H1 (cell line): ENCODE data around the gene EEIG2. TPM values are rescaled to one million over a fixed set of nuclear protein-coding genes. Genes with fewer than 3 reads are reported as not detected.

Source experiments
- CTCF ChIA-PET: fragments of 300-600 bp; sonication (Branson Sonifier 250); formaldehyde crosslinking; loops from one replicate; lab custom pipeline; 2021; ENCODE audit not compliant: partially characterized antibody; lab: Charles Lee
- POLR2A ChIA-PET: fragments of 300-600 bp; sonication (Branson Sonifier 250); formaldehyde crosslinking; loops from one replicate; lab custom pipeline; 2021; ENCODE audit warnings: inconsistent platforms; ENCODE audit not compliant: partially characterized antibody; lab: Charles Lee
- DNase-seq, 2 experiments: peaks; one replicate each; pipeline versions ENCODE4 v3.0.0 to v3.0.0-alpha.2; 2010 to 2022; ENCODE audit warnings: low spot score in 2 of 2, low read depth in 1 of 2, mixed read lengths in 1 of 2
- FAIRE-seq: peaks from 2 replicates; lab custom pipeline; 2011; peaks lifted over from hg19 to GRCh38; lab: Jason Lieb, UNC
- H2AFZ ChIP-seq: 2 replicates; pipeline ENCODE4 v1.8.1; 2012; ENCODE audit warnings: low read length, inconsistent platforms
- H2AK5ac ChIP-seq: 2 replicates; pipeline ENCODE4 v1.6.1; 2013; ENCODE audit warnings: low read depth, low read length
- H2BK120ac ChIP-seq: replicated peaks from 2 replicates; pipeline ENCODE3; 2013; ENCODE audit warnings: low read depth, low read length, inconsistent platforms
- H2BK12ac ChIP-seq: 2 replicates; pipeline ENCODE4 v1.6.1; 2013; ENCODE audit warnings: low read depth, low read length
- H2BK15ac ChIP-seq: 2 replicates; pipeline ENCODE4 v1.6.1; 2013; ENCODE audit warnings: low read length
- H2BK20ac ChIP-seq: 2 replicates; pipeline ENCODE4 v1.6.1; 2013; ENCODE audit warnings: low read length
- H2BK5ac ChIP-seq: 2 replicates; pipeline ENCODE4 v1.6.1; 2013; ENCODE audit warnings: low read depth, low read length
- H3K14ac ChIP-seq: 2 replicates; pipeline ENCODE4 v1.6.1; 2013; ENCODE audit warnings: inconsistent platforms; ENCODE audit not compliant: insufficient read length
- H3K18ac ChIP-seq: 2 replicates; pipeline ENCODE4 v1.6.1; 2013; ENCODE audit warnings: low read length; ENCODE audit errors: extremely low read depth
- H3K23ac ChIP-seq: 2 replicates; pipeline ENCODE4 v1.6.1; 2013; ENCODE audit warnings: inconsistent platforms; ENCODE audit not compliant: insufficient read length
- H3K23me2 ChIP-seq: 2 replicates; pipeline ENCODE4 v1.6.1; 2013; ENCODE audit warnings: low read depth, low read length
- H3K27ac ChIP-seq: 2 replicates; pipeline ENCODE4 v1.6.1; 2011; ENCODE audit warnings: low read depth, low read length, inconsistent platforms
- H3K27me3 ChIP-seq, 4 experiments: replicated peaks in 1 of 4; 1 replicate in 1 of 4; 2 replicates in 3 of 4; pipeline versions ENCODE4 v1.6.1 to v1.8.1; 2011 to 2013; ENCODE audit warnings: low read length in 3 of 4, mild to moderate bottlenecking in 3 of 4, inconsistent platforms in 2 of 4, mixed read lengths in 2 of 4, moderate library complexity in 1 of 4; ENCODE audit not compliant: control insufficient read depth in 3 of 4, insufficient read depth in 3 of 4; ENCODE audit errors: extremely low read depth in 1 of 4
- H3K36me3 ChIP-seq, 4 experiments: 2 replicates each; pipeline versions ENCODE4 v1.6.1 to v1.8.1; 2011 to 2013; ENCODE audit warnings: mild to moderate bottlenecking in 4 of 4, low read length in 3 of 4, moderate library complexity in 2 of 4, control low read depth in 1 of 4, inconsistent platforms in 1 of 4; ENCODE audit not compliant: insufficient read depth in 4 of 4, control insufficient read depth in 2 of 4
- H3K4ac ChIP-seq: replicated peaks from 2 replicates; pipeline ENCODE3; 2013; ENCODE audit warnings: low read length, low read depth, mixed read lengths, inconsistent platforms; ENCODE audit not compliant: insufficient read length
- H3K4me1 ChIP-seq, 4 experiments: replicated peaks in 1 of 4; 1 replicate in 1 of 4; 2 replicates in 3 of 4; pipeline versions ENCODE4 v1.6.1 to v1.8.1; 2011 to 2013; ENCODE audit warnings: low read length in 3 of 4, inconsistent platforms in 2 of 4, mixed read lengths in 1 of 4; ENCODE audit not compliant: insufficient read depth in 4 of 4, control insufficient read depth in 3 of 4
- H3K4me2 ChIP-seq, 2 experiments: 2 replicates each; pipeline versions ENCODE4 v1.6.1 to v1.8.1; 2011 to 2013; ENCODE audit warnings: low read depth in 2 of 2, low read length in 2 of 2, control low read depth in 1 of 2, inconsistent platforms in 1 of 2, mild to moderate bottlenecking in 1 of 2; ENCODE audit not compliant: insufficient read depth in 1 of 2
- H3K4me3 ChIP-seq, 4 experiments: fragments of 200-600, 300-600 bp in 1 of 4; sonication (generic), shearing (Covaris generic), sonication (Bioruptor Twin) in 1 of 4; 2 replicates each; pipeline versions ENCODE4 v1.5.1 to v1.8.1; 2011 to 2016; ENCODE audit warnings: low read length in 4 of 4, low read depth in 3 of 4, control low read depth in 2 of 4, inconsistent platforms in 2 of 4, mild to moderate bottlenecking in 2 of 4, mixed read lengths in 1 of 4, moderate library complexity in 1 of 4; ENCODE audit not compliant: insufficient read depth in 2 of 4; ENCODE audit errors: extremely low read depth in 1 of 4
- H3K56ac ChIP-seq: replicated peaks from 2 replicates; pipeline ENCODE3; 2013; ENCODE audit warnings: low read depth, mild to moderate bottlenecking, mixed read lengths, low read length, inconsistent platforms; ENCODE audit not compliant: insufficient read length
- H3K79me1 ChIP-seq: 2 replicates; pipeline ENCODE4 v1.6.1; 2013; ENCODE audit warnings: low read depth, low read length, control low read depth
- H3K79me2 ChIP-seq, 2 experiments: 2 replicates each; pipeline versions ENCODE4 v1.6.1 to v1.8.1; 2012 to 2013; ENCODE audit warnings: low read length in 2 of 2, mild to moderate bottlenecking in 2 of 2, inconsistent platforms in 1 of 2; ENCODE audit not compliant: insufficient read depth in 2 of 2, control insufficient read depth in 1 of 2
- H3K9ac ChIP-seq, 4 experiments: replicated peaks in 1 of 4; 1 replicate in 1 of 4; 2 replicates in 3 of 4; pipeline versions ENCODE4 v1.6.1 to v1.8.1; 2011 to 2013; ENCODE audit warnings: low read depth in 3 of 4, low read length in 3 of 4, control low read depth in 2 of 4, mild to moderate bottlenecking in 2 of 4, moderate library complexity in 2 of 4, inconsistent platforms in 1 of 4; ENCODE audit errors: extremely low read depth in 1 of 4
- H3K9me3 ChIP-seq, 2 experiments: 2 replicates each; pipeline versions ENCODE4 v1.6.1 to v1.8.1; 2012 to 2013; ENCODE audit warnings: mild to moderate bottlenecking in 2 of 2, moderate library complexity in 2 of 2, control low read depth in 1 of 2, inconsistent platforms in 1 of 2, low read depth in 1 of 2, low read length in 1 of 2, mixed read lengths in 1 of 2; ENCODE audit not compliant: insufficient read depth in 2 of 2
- H4K20me1 ChIP-seq, 2 experiments: replicated peaks in 1 of 2; 2 replicates each; pipeline versions ENCODE3 to v1.8.1; 2011 to 2013; ENCODE audit warnings: inconsistent platforms in 2 of 2, low read length in 2 of 2, mild to moderate bottlenecking in 1 of 2; ENCODE audit not compliant: insufficient read depth in 2 of 2, control insufficient read depth in 1 of 2
- H4K5ac ChIP-seq: 2 replicates; pipeline ENCODE4 v1.6.1; 2013; ENCODE audit warnings: low read length, low read depth, mixed read lengths, inconsistent platforms; ENCODE audit not compliant: insufficient read length
- H4K8ac ChIP-seq: 2 replicates; pipeline ENCODE4 v1.8.0; 2013; ENCODE audit warnings: mild to moderate bottlenecking, moderate library complexity, low read length, inconsistent platforms; ENCODE audit not compliant: insufficient read depth; ENCODE audit errors: extremely low read depth
- H4K91ac ChIP-seq: replicated peaks from 2 replicates; pipeline ENCODE3; 2013; ENCODE audit warnings: low read length, mixed read lengths, inconsistent platforms; ENCODE audit not compliant: insufficient read length
- EGR1 ChIP-seq: IDR thresholded peaks from 2 replicates; pipeline ENCODE4 v1.6.1; 2011; ENCODE audit warnings: low read depth, low read length, borderline replicate concordance
- HDAC2 ChIP-seq, 2 experiments: fragments of 300-600 bp in 1 of 2; sonication (generic) in 1 of 2; IDR thresholded peaks; 2 replicates each; pipeline ENCODE4 v1.6.1; 2011 to 2012; ENCODE audit warnings: low read depth in 2 of 2, low read length in 2 of 2, mild to moderate bottlenecking in 2 of 2, moderate library complexity in 2 of 2, borderline replicate concordance in 1 of 2, inconsistent platforms in 1 of 2
- SUZ12 ChIP-seq: fragments of 200-600 bp; sonication (generic); IDR thresholded peaks from 2 replicates; pipeline ENCODE4 v1.6.1; 2012; ENCODE audit warnings: mild to moderate bottlenecking, inconsistent platforms, low read length, moderate library complexity, mixed read lengths
- TBP ChIP-seq: IDR thresholded peaks from 2 replicates; pipeline ENCODE4 v1.6.1; 2011; ENCODE audit warnings: low read depth, low read length, improper control_type of control experiment
- WGBS, 2 experiments: shearing (Covaris generic) in 1 of 2; methylation state at CpG; one replicate each; pipeline versions ENCODE4 v1.1.6 to v1.1.7; 2013 to 2015; ENCODE audit warnings: low lambda C conversion rate in 2 of 2, mixed read lengths in 2 of 2, inconsistent platforms in 1 of 2, low coverage in 1 of 2, missing lambda C conversion rate in 1 of 2; ENCODE audit not compliant: insufficient replicate concordance in 2 of 2, insufficient coverage in 1 of 2, insufficient read length in 1 of 2; ENCODE audit errors: extremely low coverage in 1 of 2, missing lambda C conversion rate in 1 of 2; 5-methylcytosine and 5-hydroxymethylcytosine counted together
- polyA plus RNA-seq, 7 experiments: library from polyadenylated mRNA; depleted of rRNA in 3 of 7; stranded (reverse) in 5 of 7; unstranded in 2 of 7; fragments of >200 nt in 5 of 7; fragments of 200-250 nt in 2 of 7; gene quantifications; 1 replicate in 5 of 7; 2 replicates in 1 of 7; 4 replicates in 1 of 7; pipeline versions ENCODE4 v1.2.1 to v1.2.3, GENCODE V29; 2011 to 2013; ENCODE audit warnings: missing spikeins in 2 of 7, mixed read lengths in 2 of 7
- total RNA-seq: library from RNA; stranded (reverse); fragmentation: NEBNext Ultra II Directional; extraction: Animal tissue kit (Norgen Biotek cat#: 25700); gene quantifications from 2 replicates; pipeline ENCODE4 v1.2.1, GENCODE V29; 2021

Gene EEIG2
- total and polyA plus RNA-seq, 2 of the 8 experiments (the other 6 are each of a cell fraction or from before 2014, with no cell fraction given), result 6.1 to 20.1 TPM

- no peak for FAIRE-seq
- H2BK12ac ChIP-seq, result no peak overlapping the region
- POLR2A ChIA-PET, result interaction anchor here (0.7 to 1.0 kb wide), 2 partner anchors 10 to 27 kb away, joined by 3 read pairs; partner anchors contain the start of gene EEIG2
- H3K79me2 ChIP-seq, result no peaks in the 10 kb centered on the region
- peaks cover 0 to 10% of the 10 kb centered on the region in 2 experiments; a peak in 2 of 4 replicates for H3K9me3 ChIP-seq
- H3K23me2 ChIP-seq, result no peaks in the 10 kb centered on the region
- H3K4ac ChIP-seq, result no peak overlapping the region
- H3K9ac ChIP-seq, result no peak overlapping the region
- no peaks in the 10 kb centered on the region for H4K20me1 ChIP-seq
- TF ChIP-seq HDAC2 (IDR thresholded peaks at IDR 0.05; ENCODE audit: borderline replicate concordance in 1 of 2, low read depth in 2 of 2, low read length in 2 of 2) (no peak), EGR1 (no peak), TBP (no peak), SUZ12 (no peak)
- TF ChIP-seq, all 59 proteins: peak for 0
- Histone ChIP-seq H2BK5ac (no peak overlapping the region), H4K91ac (no peak overlapping the region), H2BK20ac (no peak overlapping the region), H2BK15ac (no peak overlapping the region), H4K5ac (no peak overlapping the region), H3K56ac (no peak overlapping the region), H3K23ac (no peak overlapping the region), H2BK120ac (no peak overlapping the region), H3K4me2 (no peak overlapping the region), H3K14ac (no peak overlapping the region), H3K4me1 (peaks cover 0 to 2% (median 0%) of the 10 kb centered on the region in 4 experiments; a peak in 2 of 7 replicates), H4K8ac (no peak overlapping the region), H3K27me3 (no peaks in the 10 kb centered on the region), H2AK5ac (no peak overlapping the region), H3K18ac (no peak overlapping the region), H3K79me1 (no peaks in the 10 kb centered on the region), H2AFZ (no peak overlapping the region), H3K27ac (no peak overlapping the region), H3K36me3 (no peaks in the 10 kb centered on the region), H3K4me3 (no peak overlapping the region)
- DNase-seq, result no peak
- WGBS, 2 experiments, result 79% methylated on average over 4 of the region's 4 CpGs; no CpG with 5 or more reads in 1 of the 2 experiments
- CTCF ChIA-PET, result interaction anchor here (0.8 to 5.3 kb wide), 4 partner anchors 10 to 111 kb away, joined by 3 to 27 read pairs (median 6); partner anchors contain the start of gene EEIG2
These were observed 27.2 kb upstream of the EEIG2 start for GRCh38 chr1:108532730-108533129.
